Measurements from ENCODE around the gene IQSEC1. TPM values are rescaled to one million over a fixed set of nuclear protein-coding genes. Genes with fewer than 3 reads are reported as not detected.

The IQSEC1 gene
- total and polyA plus RNA-seq, 2 donors (not counting 1 experiment from before 2014, with no cell fraction given), result 96.7 to 222 TPM

DNA sequence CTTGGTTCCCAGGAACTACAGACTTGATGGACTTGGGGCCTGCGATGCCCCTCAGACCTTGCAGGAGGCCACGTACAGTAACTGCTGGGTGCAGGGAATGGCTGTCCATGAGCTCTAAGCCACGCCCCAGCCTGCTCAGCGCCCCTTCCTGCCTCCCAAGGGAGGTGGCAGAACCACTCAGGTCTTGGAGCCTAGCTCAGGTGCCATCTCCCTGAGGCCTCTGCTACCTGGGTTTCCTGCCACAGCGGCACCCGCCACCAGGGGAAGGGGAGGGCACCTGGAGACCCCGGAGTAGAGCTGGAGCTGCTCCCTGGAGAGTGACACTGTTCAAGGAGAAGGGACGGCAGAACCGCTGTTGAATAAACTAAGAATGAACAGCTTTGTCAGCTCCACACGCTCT, 154.0 kb downstream of the IQSEC1 start:
- Histone ChIP-seq H3K4me1 (ENCODE audit: control insufficient read depth in 2 of 2, insufficient read depth in 2 of 2, low read length in 2 of 2) (peaks cover 0 to 9% of the 10 kb centered on the region in 2 donors), H3K27ac (ENCODE audit: low read length in 2 of 2) (no peak overlapping the region), H3K36me3 (replicated peaks in 1 of 2; ENCODE audit: control extremely low read depth in 1 of 2, control insufficient read depth in 1 of 2, extremely low read depth in 1 of 2, insufficient read depth in 2 of 2, low read length in 1 of 2) (peaks cover 3 to 100% of the 10 kb centered on the region in 2 experiments), H2AFZ (ENCODE audit: insufficient read depth, low read depth, low read length, poor library complexity, severe bottlenecking) (no peak overlapping the region), H3K4me3 (ENCODE audit: control extremely low read depth in 1 of 5, extremely low read depth in 1 of 5, insufficient read depth in 1 of 5, low read depth in 2 of 5, low read length in 4 of 5) (no peak overlapping the region), H3K9ac (ENCODE audit: low read length) (no peak overlapping the region), H3K79me2 (ENCODE audit: control insufficient read depth, insufficient read depth, low read length) (peaks cover 51% of the 10 kb centered on the region), H3K4me2 (replicated peaks; ENCODE audit: low read depth, low read length, poor library complexity, severe bottlenecking) (no peak overlapping the region), H4K20me1 (ENCODE audit: control insufficient read depth, insufficient read depth, low read length, poor library complexity, severe bottlenecking) (peaks cover 96% of the 10 kb centered on the region), H3K9me3 (ENCODE audit: control extremely low read depth in 1 of 3, control insufficient read depth in 2 of 3, insufficient read depth in 1 of 3, low read length in 2 of 3) (no peaks in the 10 kb centered on the region), H3K27me3 (replicated peaks in 1 of 4; ENCODE audit: control extremely low read depth in 1 of 4, control insufficient read depth in 3 of 4, insufficient read depth in 4 of 4, low read length in 3 of 4) (no peaks in the 10 kb centered on the region)
- no peak overlapping the region for H3K27ac Mint-ChIP-seq
- ATAC-seq (ENCODE audit: low read depth), result no peak
- CTCF ChIA-PET, result no interaction called here
- no peaks in the 10 kb centered on the region for H3K27me3 Mint-ChIP-seq
- DNase-seq, result no peak
- H3K9me3 Mint-ChIP-seq (ENCODE audit: insufficient read depth), result no peaks in the 10 kb centered on the region
- peaks cover 7% of the 10 kb centered on the region for H3K4me1 Mint-ChIP-seq
- POLR2A ChIA-PET, result no interaction called here
- no peak for TF ChIP-seq EZH2 (IDR thresholded peaks at IDR 0.05; ENCODE audit: borderline replicate concordance, insufficient read depth, low read depth, low read length, poor library complexity, severe bottlenecking)
- TF ChIP-seq, protein P1, sequence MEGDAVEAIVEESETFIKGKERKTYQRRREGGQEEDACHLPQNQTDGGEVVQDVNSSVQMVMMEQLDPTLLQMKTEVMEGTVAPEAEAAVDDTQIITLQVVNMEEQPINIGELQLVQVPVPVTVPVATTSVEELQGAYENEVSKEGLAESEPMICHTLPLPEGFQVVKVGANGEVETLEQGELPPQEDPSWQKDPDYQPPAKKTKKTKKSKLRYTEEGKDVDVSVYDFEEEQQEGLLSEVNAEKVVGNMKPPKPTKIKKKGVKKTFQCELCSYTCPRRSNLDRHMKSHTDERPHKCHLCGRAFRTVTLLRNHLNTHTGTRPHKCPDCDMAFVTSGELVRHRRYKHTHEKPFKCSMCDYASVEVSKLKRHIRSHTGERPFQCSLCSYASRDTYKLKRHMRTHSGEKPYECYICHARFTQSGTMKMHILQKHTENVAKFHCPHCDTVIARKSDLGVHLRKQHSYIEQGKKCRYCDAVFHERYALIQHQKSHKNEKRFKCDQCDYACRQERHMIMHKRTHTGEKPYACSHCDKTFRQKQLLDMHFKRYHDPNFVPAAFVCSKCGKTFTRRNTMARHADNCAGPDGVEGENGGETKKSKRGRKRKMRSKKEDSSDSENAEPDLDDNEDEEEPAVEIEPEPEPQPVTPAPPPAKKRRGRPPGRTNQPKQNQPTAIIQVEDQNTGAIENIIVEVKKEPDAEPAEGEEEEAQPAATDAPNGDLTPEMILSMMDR (IDR thresholded peaks at IDR 0.05), result no peak
- WGBS (ENCODE audit: insufficient coverage), result 93% methylated on average over 9 of the region's 10 CpGs
- intact Hi-C loops (cut with micrococcal nuclease), result no loop called here
- H3K4me3 Mint-ChIP-seq, result no peak overlapping the region

DNA sequence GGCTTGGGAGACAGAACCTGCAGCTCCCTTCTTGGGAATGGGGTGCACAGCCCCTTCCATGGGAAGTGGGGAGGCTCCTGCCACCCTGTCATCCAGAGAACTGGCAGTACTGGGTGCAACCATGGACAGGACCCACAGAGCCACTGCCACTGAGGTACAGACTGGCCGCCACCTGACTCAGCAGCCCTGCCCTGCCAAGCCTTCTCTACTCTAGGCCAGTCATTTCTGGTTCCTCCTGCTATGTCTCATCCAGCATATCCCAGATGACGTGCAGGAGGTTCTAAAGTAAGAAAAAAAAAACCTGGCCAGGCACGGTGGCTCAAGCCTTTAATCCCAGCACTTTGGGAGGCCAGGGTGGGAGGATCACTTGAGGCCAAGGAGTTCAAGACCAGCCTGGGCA, 155.0 kb downstream of the IQSEC1 start:
- peaks cover 3 to 100% of the 10 kb centered on the region in 2 experiments for H3K36me3 ChIP-seq (replicated peaks in 1 of 2; ENCODE audit: control extremely low read depth in 1 of 2, control insufficient read depth in 1 of 2, extremely low read depth in 1 of 2, insufficient read depth in 2 of 2, low read length in 1 of 2)
- POLR2A ChIA-PET, result no interaction called here
- no peak overlapping the region for H3K4me3 ChIP-seq (ENCODE audit: control extremely low read depth in 1 of 5, extremely low read depth in 1 of 5, insufficient read depth in 1 of 5, low read depth in 2 of 5, low read length in 4 of 5)

More for the DNA sequence above, 155.0 kb downstream of the IQSEC1 start:
- TF ChIP-seq, protein P1 (IDR thresholded peaks at IDR 0.05), result no peak
- no peak for TF ChIP-seq EZH2 (IDR thresholded peaks at IDR 0.05; ENCODE audit: borderline replicate concordance, insufficient read depth, low read depth, low read length, poor library complexity, severe bottlenecking)
- Histone ChIP-seq H3K79me2 (ENCODE audit: control insufficient read depth, insufficient read depth, low read length) (peaks cover 42% of the 10 kb centered on the region), H3K27me3 (replicated peaks in 1 of 4; ENCODE audit: control extremely low read depth in 1 of 4, control insufficient read depth in 3 of 4, insufficient read depth in 4 of 4, low read length in 3 of 4) (no peaks in the 10 kb centered on the region), H3K9ac (ENCODE audit: low read length) (no peak overlapping the region), H3K27ac (ENCODE audit: low read length in 2 of 2) (no peak overlapping the region), H3K9me3 (ENCODE audit: control extremely low read depth in 1 of 3, control insufficient read depth in 2 of 3, insufficient read depth in 1 of 3, low read length in 2 of 3) (no peaks in the 10 kb centered on the region), H3K4me2 (replicated peaks; ENCODE audit: low read depth, low read length, poor library complexity, severe bottlenecking) (no peak overlapping the region), H3K4me1 (ENCODE audit: control insufficient read depth in 2 of 2, insufficient read depth in 2 of 2, low read length in 2 of 2) (peaks cover 0 to 5% of the 10 kb centered on the region in 2 donors), H2AFZ (ENCODE audit: insufficient read depth, low read depth, low read length, poor library complexity, severe bottlenecking) (no peak overlapping the region), H4K20me1 (ENCODE audit: control insufficient read depth, insufficient read depth, low read length, poor library complexity, severe bottlenecking) (peaks cover 96% of the 10 kb centered on the region)
- Mint-ChIP-seq H3K4me1 (peaks cover 4% of the 10 kb centered on the region), H3K4me3 (no peak overlapping the region), H3K27ac (no peak overlapping the region), H3K27me3 (no peaks in the 10 kb centered on the region), H3K9me3 (ENCODE audit: insufficient read depth) (no peaks in the 10 kb centered on the region)
- CTCF ChIA-PET, result interaction anchor here (0.6 to 1.2 kb wide), 3 partner anchors 16 to 366 kb away, joined by 3 to 4 read pairs (median 4); no protein-coding TSS in a partner anchor
- no peak for DNase-seq
- no peak for ATAC-seq (ENCODE audit: low read depth)
- intact Hi-C loops (cut with micrococcal nuclease), result no loop called here
- WGBS (ENCODE audit: insufficient coverage), result 100% methylated on average over 2 of the region's 3 CpGs
